ENCODE measurements around the gene F11.
"Not testable (repeated sequence)": the region's sequence is repeated elsewhere in the genome, so short reads cannot be mapped to it uniquely, and the experiment has no call there.

Gene F11

GRCh38 chr4:186265683-186266652 lies at the start of gene F11:
TSS of gene F11 (plus strand) at chr4:186266189. CDS start at chr4:186267137, 948 bp downstream.
- DNase-seq (ENCODE audit: low read depth) = no peak

DNA sequence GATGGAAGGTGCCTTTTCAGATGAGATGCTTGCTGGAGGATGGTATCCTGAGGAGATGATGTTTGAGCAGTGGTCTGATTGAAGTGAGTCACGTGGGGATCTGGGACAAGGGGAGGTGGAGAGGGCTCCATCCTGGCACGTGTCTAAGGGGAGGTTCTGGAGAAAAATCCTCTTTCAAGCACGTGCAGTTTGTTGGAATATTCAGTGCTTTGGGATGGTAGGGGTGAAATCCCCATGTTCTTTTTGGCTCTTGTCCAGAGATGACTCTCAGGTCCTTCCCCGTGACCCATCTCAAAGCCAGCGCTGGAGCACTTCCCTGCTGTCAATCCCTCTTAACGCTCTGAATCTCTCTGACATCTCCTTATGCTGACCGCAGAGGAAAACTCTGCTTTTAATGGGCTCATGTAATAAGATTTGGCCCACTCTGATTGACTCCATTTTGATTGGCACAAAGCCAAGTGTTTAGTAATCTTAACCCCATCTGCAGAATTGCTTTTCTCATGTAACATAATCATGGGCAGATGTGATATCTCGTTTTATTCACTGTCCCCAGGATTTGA lies 49.4 kb upstream of the F11 start:
- DNase-seq (ENCODE audit: low read depth) = no peak

DNA sequence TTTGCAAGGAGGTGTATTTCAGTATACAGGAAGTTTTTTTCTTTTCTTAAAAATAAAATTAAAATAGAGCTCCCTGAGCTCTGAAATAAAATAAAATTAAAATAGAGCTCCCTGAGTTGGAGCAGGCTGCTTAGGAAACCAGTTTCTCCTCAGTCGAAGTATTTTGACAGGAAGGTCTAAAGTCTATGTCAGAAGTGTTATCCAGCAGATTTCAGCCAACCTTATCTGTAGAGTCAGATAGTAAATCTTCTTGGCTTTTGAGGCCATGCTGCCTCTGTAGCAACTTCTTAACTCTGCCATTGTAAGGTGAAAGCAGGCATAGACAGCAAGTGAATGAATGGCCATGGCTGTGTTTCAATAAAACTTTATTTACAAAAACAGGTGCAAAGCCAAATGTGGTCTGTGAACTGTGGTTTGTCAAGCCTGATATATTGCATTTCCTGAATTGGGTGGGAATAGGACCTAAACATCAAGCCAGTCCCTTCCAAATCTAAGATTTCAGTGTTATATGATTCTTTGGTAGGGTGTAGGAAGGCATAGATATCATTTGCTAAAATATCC lies 48.2 kb upstream of the F11 start:
- no peak for DNase-seq (ENCODE audit: low read depth)

GRCh38 chr4:186221624-186222023 lies 44.4 kb upstream of the F11 start:
- DNase-seq (ENCODE audit: low read depth) = no peak

DNA sequence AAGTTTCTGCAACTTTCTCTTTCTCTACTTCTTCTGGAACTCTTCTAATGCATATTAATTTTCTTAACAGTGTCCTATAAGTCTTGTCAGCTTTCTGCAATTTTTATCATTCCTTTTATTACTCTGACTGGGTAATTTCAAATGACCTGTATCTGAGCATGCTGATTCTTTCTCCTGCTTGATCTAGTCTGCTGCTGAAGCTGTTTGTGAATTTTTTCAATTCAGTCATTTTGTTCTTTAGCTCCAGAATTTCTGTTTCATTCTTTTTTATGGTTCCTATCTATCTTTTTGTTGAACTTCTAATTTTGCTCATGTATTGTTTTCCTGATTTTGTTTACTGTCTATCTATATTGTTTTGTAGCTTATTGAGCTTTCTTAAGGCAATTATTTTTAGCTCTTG lies 40.1 kb upstream of the F11 start:
- DNase-seq (ENCODE audit: low read depth) = no peak

GRCh38 chr4:186226521-186227189 lies 39.3 kb upstream of the F11 start:
- DNase-seq (ENCODE audit: low read depth) = no peak

GRCh38 chr4:186227221-186227620 lies 38.8 kb upstream of the F11 start, which contains the start of gene KLKB1:
TSS of gene KLKB1 (plus strand) at chr4:186227507. CDS start at chr4:186228196, 689 bp downstream.
- no peak for DNase-seq (ENCODE audit: low read depth)

GRCh38 chr4:186227744-186228513 lies 38.1 kb upstream of the F11 start:
- DNase-seq (ENCODE audit: low read depth) = no peak

DNA sequence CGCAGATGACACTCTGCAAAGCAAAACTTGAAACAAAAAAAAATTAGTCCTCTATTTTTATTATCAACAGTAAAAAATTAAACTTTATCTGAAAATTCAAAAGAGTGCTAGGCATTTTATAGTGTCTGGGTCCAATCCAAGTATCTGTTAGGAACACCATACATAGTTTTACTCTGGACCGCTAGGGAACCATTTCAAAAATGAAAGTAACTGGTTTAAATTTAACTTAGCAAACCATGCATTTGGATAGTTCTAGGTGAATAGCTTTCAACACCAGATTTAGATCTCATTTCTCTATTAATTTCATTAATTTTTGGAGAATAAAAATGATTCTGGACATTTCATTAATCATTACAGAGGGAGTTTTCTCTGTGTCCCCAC lies 37.5 kb upstream of the F11 start:
- no peak for DNase-seq (ENCODE audit: low read depth)

GRCh38 chr4:186234367-186234766 lies 31.6 kb upstream of the F11 start:
- DNase-seq (ENCODE audit: low read depth) = no peak

DNA sequence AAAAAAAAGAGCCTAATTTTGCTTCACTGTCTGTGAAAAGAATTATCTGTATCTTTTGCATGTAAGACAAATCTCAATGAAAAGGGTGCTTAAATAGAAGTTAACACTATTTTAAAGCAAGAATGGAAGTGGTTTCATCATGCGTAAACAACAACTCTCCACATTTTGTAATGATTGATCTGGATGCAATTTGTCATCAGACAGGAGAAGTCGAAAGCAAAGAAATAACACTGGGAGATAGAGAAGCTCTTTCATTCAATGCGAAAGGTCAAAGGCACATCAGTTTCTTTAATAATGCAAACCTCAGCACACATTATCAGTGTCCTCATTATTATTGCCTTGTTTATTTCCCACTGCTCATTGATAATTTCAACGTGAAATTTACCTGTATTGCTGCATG lies 29.9 kb upstream of the F11 start:
- no peak for DNase-seq (ENCODE audit: low read depth)

DNA sequence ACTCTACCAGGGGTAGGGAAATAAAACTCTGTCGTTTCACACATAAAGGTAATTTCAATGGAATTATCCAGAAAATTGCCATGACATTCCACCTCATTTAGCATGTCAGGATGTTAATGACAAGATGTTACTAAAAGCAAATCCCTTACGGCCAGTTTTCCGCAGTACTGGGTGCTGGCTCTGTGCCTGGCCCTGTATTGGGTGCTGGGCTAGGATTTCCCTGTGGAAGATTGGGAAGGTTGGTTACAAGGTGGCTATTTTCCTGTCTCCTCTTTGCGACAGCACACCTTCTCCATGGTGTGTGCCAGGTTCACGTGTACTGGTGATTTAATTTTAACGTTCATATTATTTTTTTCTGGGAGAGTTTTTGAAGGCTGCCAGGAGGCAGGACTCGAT lies 25.5 kb upstream of the F11 start:
- DNase-seq (ENCODE audit: low read depth) = no peak

GRCh38 chr4:186240848-186241491 lies 25.0 kb upstream of the F11 start:
- no peak for DNase-seq (ENCODE audit: low read depth)

GRCh38 chr4:186241616-186242015 lies 24.4 kb upstream of the F11 start:
- DNase-seq (ENCODE audit: low read depth) = no peak

DNA sequence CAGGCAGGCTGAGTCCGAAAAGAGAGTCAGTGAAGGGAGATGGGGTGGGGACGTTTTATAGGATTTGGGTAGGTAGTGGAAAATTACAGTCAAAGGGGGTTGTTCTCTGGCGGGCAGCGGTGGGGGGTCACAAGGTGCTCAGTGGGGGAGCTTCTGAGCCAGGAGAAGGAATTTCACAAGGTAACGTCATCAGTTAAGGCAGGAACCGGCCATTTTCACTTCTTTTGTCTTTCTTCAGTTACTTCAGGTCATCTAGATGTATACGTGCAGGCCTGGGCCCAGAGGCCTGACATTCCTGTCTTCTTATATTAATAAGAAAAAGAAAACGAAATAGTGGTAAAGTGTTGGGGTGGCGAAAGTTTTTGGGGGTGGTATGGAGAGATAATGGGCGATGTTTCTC lies 24.0 kb upstream of the F11 start:
- not testable (repeated sequence) for DNase-seq (ENCODE audit: low read depth)

- DNase-seq (ENCODE audit: low read depth) = no peak
These were observed 22.7 kb upstream of the F11 start for GRCh38 chr4:186243331-186243730.

- no peak for DNase-seq (ENCODE audit: low read depth)
These were observed 21.2 kb upstream of the F11 start for GRCh38 chr4:186244835-186245234.

DNA sequence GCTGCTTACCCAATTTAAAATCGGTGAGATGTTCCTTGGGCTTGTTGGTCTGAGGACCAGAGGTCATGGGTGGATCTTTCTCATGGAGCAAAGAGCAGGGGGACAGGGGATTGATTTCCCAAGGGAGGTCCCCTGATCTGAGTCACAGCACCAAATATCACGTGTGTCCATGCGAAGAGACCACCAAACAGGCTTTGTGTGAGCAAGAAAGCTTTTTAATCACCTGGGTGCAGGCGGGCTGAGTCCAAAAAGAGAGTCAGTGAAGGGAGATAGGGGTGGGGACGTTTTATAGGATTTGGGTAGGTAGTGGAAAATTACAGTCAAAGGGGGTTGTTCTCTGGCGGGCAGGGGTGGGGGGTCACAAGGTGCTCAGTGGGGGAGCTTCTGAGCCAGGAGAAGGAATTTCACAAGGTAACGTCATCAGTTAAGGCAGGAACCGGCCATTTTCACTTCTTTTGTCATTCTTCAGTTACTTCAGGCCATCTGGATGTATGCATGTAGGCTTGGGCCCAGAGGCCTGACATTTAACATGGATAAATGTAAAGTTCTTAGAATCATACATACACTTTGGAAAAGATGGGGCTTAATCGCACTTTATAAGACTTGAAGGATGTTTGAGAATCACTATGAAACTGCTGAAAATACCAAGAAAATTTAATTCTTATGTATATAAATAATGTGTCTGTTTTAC lies 18.8 kb upstream of the F11 start:
- not testable (repeated sequence) for DNase-seq (ENCODE audit: low read depth)

DNA sequence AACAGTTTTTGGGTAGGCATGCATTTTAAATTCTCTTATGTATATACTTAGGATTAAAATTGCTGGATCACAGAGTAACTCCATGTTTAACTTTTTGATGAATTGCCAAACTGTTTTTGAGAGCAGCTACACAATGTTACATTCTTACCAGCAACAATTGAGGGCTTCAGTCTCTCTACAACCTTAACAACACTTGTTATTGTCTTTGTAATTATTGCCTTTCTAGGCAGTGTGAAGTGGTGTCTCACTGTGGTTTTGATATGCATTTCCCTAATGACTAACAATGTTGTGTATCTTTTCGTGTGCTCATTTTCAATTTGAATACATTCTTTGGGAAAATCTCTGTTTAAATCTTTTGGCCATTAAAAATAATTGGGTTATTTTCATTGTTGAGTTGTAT lies 17.3 kb upstream of the F11 start:
- DNase-seq (ENCODE audit: low read depth) = no peak
